Measurements from ENCODE around the gene ZNF385C.

ZNF385C gene

GRCh38 chr17:42111265-42111636 is 13.0 kb upstream of the ZNF385C start:
- Histone ChIP-seq H3K27ac (replicated peaks) (no peak overlapping the region), H3K4me3 (replicated peaks; ENCODE audit: insufficient read depth, low read length) (no peak overlapping the region), H3K27me3 (ENCODE audit: insufficient read depth, poor library complexity, severe bottlenecking) (no peaks in the 10 kb centered on the region)
- DNase-seq (ENCODE audit: low read depth in 1 of 2, low spot score in 1 of 2) = no peak
- TF ChIP-seq POLR2AphosphoS5 (IDR thresholded peaks at IDR 0.05; ENCODE audit: low read depth) (no peak), GABPA (IDR thresholded peaks at IDR 0.05; ENCODE audit: low read depth) (no peak), REST (IDR thresholded peaks at IDR 0.05; ENCODE audit: insufficient replicate concordance, low read depth) (no peak), SPI1 (IDR thresholded peaks at IDR 0.05; ENCODE audit: borderline replicate concordance, low read depth) (no peak)
- TF ChIP-seq, protein P1, sequence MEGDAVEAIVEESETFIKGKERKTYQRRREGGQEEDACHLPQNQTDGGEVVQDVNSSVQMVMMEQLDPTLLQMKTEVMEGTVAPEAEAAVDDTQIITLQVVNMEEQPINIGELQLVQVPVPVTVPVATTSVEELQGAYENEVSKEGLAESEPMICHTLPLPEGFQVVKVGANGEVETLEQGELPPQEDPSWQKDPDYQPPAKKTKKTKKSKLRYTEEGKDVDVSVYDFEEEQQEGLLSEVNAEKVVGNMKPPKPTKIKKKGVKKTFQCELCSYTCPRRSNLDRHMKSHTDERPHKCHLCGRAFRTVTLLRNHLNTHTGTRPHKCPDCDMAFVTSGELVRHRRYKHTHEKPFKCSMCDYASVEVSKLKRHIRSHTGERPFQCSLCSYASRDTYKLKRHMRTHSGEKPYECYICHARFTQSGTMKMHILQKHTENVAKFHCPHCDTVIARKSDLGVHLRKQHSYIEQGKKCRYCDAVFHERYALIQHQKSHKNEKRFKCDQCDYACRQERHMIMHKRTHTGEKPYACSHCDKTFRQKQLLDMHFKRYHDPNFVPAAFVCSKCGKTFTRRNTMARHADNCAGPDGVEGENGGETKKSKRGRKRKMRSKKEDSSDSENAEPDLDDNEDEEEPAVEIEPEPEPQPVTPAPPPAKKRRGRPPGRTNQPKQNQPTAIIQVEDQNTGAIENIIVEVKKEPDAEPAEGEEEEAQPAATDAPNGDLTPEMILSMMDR (IDR thresholded peaks at IDR 0.05; ENCODE audit: insufficient read depth, low read length) = no peak

DNA sequence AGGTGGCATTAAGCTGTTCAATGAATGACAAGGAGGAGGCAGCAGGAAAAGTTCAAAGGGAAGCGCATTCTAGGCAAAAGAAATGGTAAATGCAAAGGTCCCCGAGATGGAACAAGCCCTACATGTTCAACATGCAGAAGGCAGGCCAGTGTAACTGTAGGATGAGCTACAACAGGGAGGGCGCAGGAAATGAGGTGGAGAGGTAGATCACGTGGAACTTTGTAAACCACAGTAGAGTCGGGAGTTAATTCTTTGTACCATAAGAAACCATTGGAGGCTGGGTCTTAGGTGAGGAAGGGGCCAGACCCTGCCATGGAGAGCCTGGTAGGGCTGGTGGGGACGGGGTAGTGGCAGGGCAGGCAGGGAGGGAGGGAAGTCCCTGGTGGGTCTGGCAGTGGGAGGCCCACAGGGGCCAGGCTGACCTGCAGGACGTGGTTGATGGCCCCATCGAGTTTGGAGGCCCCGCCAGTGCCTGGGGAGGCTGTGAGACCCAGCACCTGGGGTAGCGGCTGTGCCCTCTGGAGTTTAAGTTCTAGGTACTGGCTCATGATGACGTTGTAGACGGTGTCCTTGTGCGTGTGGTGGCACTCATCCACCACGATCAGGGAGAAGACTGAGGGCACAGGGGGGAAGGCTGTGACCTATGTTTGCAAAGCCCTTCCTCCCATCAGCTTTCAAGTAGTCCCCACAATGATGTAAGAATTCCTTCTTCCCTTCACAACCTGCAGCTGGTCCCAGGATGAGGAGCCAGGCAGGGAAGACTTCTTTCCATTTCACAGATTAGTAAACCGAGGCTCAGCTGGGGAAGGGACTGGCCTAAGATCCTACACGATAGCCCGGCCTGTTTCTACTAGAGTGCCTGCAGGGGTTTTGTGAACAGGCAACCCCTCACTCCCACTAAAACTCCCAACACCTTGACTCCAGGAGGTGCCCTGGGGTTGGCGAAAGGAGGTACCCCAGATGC is 12.3 kb upstream of the ZNF385C start:
- no peak overlapping the region for H3K4me3 ChIP-seq (replicated peaks; ENCODE audit: insufficient read depth, low read length)
- H3K27ac ChIP-seq (replicated peaks) = no peak overlapping the region
- H3K27me3 ChIP-seq (ENCODE audit: insufficient read depth, poor library complexity, severe bottlenecking) = no peaks in the 10 kb centered on the region
- no peak for TF ChIP-seq SPI1 (IDR thresholded peaks at IDR 0.05; ENCODE audit: borderline replicate concordance, low read depth)
- TF ChIP-seq, protein P1 (IDR thresholded peaks at IDR 0.05; ENCODE audit: insufficient read depth, low read length) = no peak
- TF ChIP-seq REST (IDR thresholded peaks at IDR 0.05; ENCODE audit: insufficient replicate concordance, low read depth) = no peak
- no peak for TF ChIP-seq GABPA (IDR thresholded peaks at IDR 0.05; ENCODE audit: low read depth)
- no peak for TF ChIP-seq POLR2AphosphoS5 (IDR thresholded peaks at IDR 0.05; ENCODE audit: low read depth)
- DNase-seq (ENCODE audit: low read depth in 1 of 2, low spot score in 1 of 2) = no peak

DNA sequence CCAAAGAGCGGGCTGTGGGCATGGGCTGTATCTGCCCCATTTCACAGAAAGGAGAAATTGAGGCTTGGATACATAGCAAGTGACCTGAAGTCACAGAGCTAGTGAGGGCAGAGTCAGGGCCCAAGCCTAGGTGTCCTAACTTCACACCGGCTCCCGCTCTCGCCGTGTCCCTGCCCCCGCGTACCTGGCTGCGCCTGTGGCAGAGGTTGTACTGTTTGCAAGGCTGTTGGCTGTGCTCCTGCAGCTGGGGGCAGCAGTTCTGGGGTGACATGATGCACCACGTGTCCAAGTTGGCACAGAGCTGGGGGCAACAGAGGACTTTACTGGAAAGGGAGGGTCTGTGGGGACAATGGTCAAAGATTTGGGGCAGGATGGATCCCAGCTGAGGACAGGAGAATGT is 10.8 kb upstream of the ZNF385C start:
- H3K27ac ChIP-seq (replicated peaks) = no peak overlapping the region

More for the DNA sequence above, 10.8 kb upstream of the ZNF385C start:
- DNase-seq (ENCODE audit: low read depth in 1 of 2, low spot score in 1 of 2) = no peak
- no peak overlapping the region for H3K4me3 ChIP-seq (replicated peaks; ENCODE audit: insufficient read depth, low read length)
- H3K27me3 ChIP-seq (ENCODE audit: insufficient read depth, poor library complexity, severe bottlenecking) = no peaks in the 10 kb centered on the region
- TF ChIP-seq GABPA (IDR thresholded peaks at IDR 0.05; ENCODE audit: low read depth) (no peak), POLR2AphosphoS5 (IDR thresholded peaks at IDR 0.05; ENCODE audit: low read depth) (no peak), REST (IDR thresholded peaks at IDR 0.05; ENCODE audit: insufficient replicate concordance, low read depth) (no peak), SPI1 (IDR thresholded peaks at IDR 0.05; ENCODE audit: borderline replicate concordance, low read depth) (no peak)
- TF ChIP-seq, protein P1 (IDR thresholded peaks at IDR 0.05; ENCODE audit: insufficient read depth, low read length) = no peak
